ENCODE results near the gene DLK1. TPM values are rescaled to one million over a fixed set of nuclear protein-coding genes. Genes with fewer than 3 reads are reported as not detected.

DLK1 gene
- polyA plus RNA-seq, 1 of the 3 experiments (the other 2 are of a cell fraction): 1.7 TPM

- no peaks in the 10 kb centered on the region for H3K36me3 ChIP-seq (replicated peaks in 1 of 2; ENCODE audit: control insufficient read depth in 1 of 2, insufficient read depth in 2 of 2, low read length in 1 of 2)
- no peak for TF ChIP-seq SIN3A (IDR thresholded peaks at IDR 0.05; ENCODE audit: borderline replicate concordance, low read depth, low read length)
- peak; percentile 10 for TF ChIP-seq CHD2 (IDR thresholded peaks at IDR 0.05; ENCODE audit: low read length, partially characterized antibody)
- no peaks in the 10 kb centered on the region for H3K27me3 ChIP-seq (ENCODE audit: insufficient read depth)
- no peaks in the 10 kb centered on the region for H3K79me2 ChIP-seq (ENCODE audit: insufficient read depth)
- WGBS (ENCODE audit: low lambda C conversion rate): 34% methylated on average over 5 of the region's 8 CpGs
- no peaks in the 10 kb centered on the region for H3K9me2 ChIP-seq
- no peak overlapping the region for H3K9ac ChIP-seq
- H3K27ac ChIP-seq (ENCODE audit: low read depth in 2 of 2, low read length in 1 of 2): peak overlapping the region in 1 of 2 experiments; percentile 100; a peak in 2 of 4 replicates
- no peaks in the 10 kb centered on the region for H4K20me1 ChIP-seq (ENCODE audit: insufficient read depth)
- no peaks in the 10 kb centered on the region for H3K9me3 ChIP-seq
- no peak for DNase-seq
- H3K4me1 ChIP-seq (ENCODE audit: control insufficient read depth in 1 of 2, insufficient read depth in 2 of 2, low read depth in 1 of 2, low read length in 1 of 2): peaks cover 0 to 90% of the 10 kb centered on the region in 2 experiments; a peak in 2 of 4 replicates
- H2AFZ ChIP-seq (ENCODE audit: low read depth): no peak overlapping the region
- CTCF ChIA-PET: interaction anchor here (1.2 to 1.7 kb wide), 4 partner anchors 125 to 335 kb away, joined by 3 to 5 read pairs (median 3); no protein-coding TSS in a partner anchor
- no peak overlapping the region for H3K4me3 ChIP-seq (ENCODE audit: low read depth in 2 of 2, low read length in 1 of 2)
- POLR2A ChIA-PET: interaction anchor here (1.1 kb wide), 1 partner anchor 8 kb away, joined by 3 read pairs; no protein-coding TSS in a partner anchor
- no peaks in the 10 kb centered on the region for H3F3A ChIP-seq (replicated peaks; ENCODE audit: insufficient read depth)
- no peak overlapping the region for H3K4me2 ChIP-seq
These were observed 48.7 kb downstream of the DLK1 start for GRCh38 chr14:100775351-100775830.

- H3K79me2 ChIP-seq (ENCODE audit: insufficient read depth): no peaks in the 10 kb centered on the region
- no peaks in the 10 kb centered on the region for H3K36me3 ChIP-seq (replicated peaks in 1 of 2; ENCODE audit: control insufficient read depth in 1 of 2, insufficient read depth in 2 of 2, low read length in 1 of 2)
- no peak overlapping the region for H2AFZ ChIP-seq (ENCODE audit: low read depth)
- ChIA-PET CTCF (interaction anchor here (1.0 to 1.3 kb wide), 5 partner anchors 122 to 350 kb away, joined by 3 read pairs; no protein-coding TSS in a partner anchor), POLR2A (interaction anchor here (1.1 to 2.4 kb wide), 4 partner anchors 8 to 124 kb away, joined by 3 to 14 read pairs (median 3); no protein-coding TSS in a partner anchor)
- no peaks in the 10 kb centered on the region for H3K9me2 ChIP-seq
- no peaks in the 10 kb centered on the region for H3F3A ChIP-seq (replicated peaks; ENCODE audit: insufficient read depth)
- 48% methylated on average over 16 of the region's 20 CpGs for WGBS (ENCODE audit: low lambda C conversion rate)
- H3K4me1 ChIP-seq (ENCODE audit: control insufficient read depth in 1 of 2, insufficient read depth in 2 of 2, low read depth in 1 of 2, low read length in 1 of 2): peaks cover 0 to 91% of the 10 kb centered on the region in 2 experiments; a peak in 2 of 4 replicates
- H3K4me2 ChIP-seq: no peak overlapping the region
- H3K9ac ChIP-seq: no peak overlapping the region
- no peaks in the 10 kb centered on the region for H3K27me3 ChIP-seq (ENCODE audit: insufficient read depth)
- no peak overlapping the region for H3K4me3 ChIP-seq (ENCODE audit: low read depth in 2 of 2, low read length in 1 of 2)
- no peaks in the 10 kb centered on the region for H4K20me1 ChIP-seq (ENCODE audit: insufficient read depth)
- TF ChIP-seq FOXJ3 (CRISPR knock-in tag; IDR thresholded peaks at IDR 0.05) (no peak), NFIC (IDR thresholded peaks at IDR 0.05; ENCODE audit: borderline replicate concordance) (no peak), SIN3A (IDR thresholded peaks at IDR 0.05; ENCODE audit: borderline replicate concordance, low read depth, low read length) (no peak), POLR2AphosphoS5 (IDR thresholded peaks at IDR 0.05; ENCODE audit: low read depth, low read length) (no peak), RFX5 (IDR thresholded peaks at IDR 0.05; ENCODE audit: low read length) (no peak), USF2 (IDR thresholded peaks at IDR 0.05; ENCODE audit: borderline replicate concordance, low read depth, low read length) (no peak), REST (IDR thresholded peaks at IDR 0.05; ENCODE audit: low read depth, low read length) (no peak), RCOR1 (IDR thresholded peaks at IDR 0.05; ENCODE audit: low read length) (no peak)
- H3K9me3 ChIP-seq: no peaks in the 10 kb centered on the region
- peak overlapping the region in 1 of 2 experiments; percentile 100; a peak in 2 of 4 replicates for H3K27ac ChIP-seq (ENCODE audit: low read depth in 2 of 2, low read length in 1 of 2)
- DNase-seq: no peak
These were observed 49.3 kb downstream of the DLK1 start for GRCh38 chr14:100775831-100776591.

Measured in SK-N-SH (cell line).